Measurements from ENCODE around the gene CST3. TPM values are rescaled to one million over a fixed set of nuclear protein-coding genes. Genes with fewer than 3 reads are reported as not detected.
"Not testable (repeated sequence)": the region's sequence is repeated elsewhere in the genome, so short reads cannot be mapped to it uniquely, and the experiment has no call there.

CST3 gene
- total and polyA plus RNA-seq, 5 donors from 2014 or later: 0.73 to 2.7 (median 1.6) TPM

DNA sequence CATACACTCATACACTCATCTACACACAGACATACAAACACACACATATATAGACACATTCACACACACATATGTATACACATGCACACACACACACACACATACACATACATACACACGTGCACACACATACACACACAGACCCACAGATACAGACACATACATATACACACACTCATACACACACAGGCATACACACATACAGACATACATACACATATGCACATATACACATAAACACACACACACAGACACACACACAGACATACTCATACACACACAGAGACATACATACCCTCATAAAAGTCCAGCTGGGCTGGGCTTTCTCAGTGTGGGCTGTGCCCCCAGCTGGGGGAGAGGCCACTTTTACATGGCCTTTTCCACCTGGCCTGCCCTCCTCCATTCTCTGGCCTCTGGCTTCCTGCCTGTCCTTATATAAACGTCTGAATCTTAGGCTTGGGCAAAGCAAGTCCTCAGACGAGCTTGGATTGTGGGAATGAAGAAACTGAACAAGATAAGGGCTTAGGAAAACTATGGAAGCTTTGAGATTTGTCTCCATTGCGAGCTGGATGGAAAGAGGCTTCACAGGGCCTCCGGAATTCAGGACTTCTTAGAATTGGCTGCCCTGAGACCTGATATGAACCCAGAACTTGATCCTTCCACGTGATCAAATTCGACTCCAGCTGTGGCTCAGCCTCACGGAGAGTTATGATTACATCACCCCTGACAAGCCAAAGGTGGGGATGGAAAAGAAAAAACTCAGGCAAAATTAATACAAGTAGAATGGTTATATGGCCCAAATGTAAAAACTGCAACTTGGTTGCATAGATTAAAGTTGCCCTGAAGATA, 22.5 kb upstream of the CST3 start:
- Histone ChIP-seq H3K4me3 (ENCODE audit: low read depth, low read length) (no peak overlapping the region), H3K27me3 (ENCODE audit: control insufficient read depth, insufficient read depth, low read length) (no peaks in the 10 kb centered on the region), H3K27ac (ENCODE audit: insufficient read depth, low read length, poor library complexity, severe bottlenecking) (no peak overlapping the region), H3K36me3 (ENCODE audit: control insufficient read depth, insufficient read depth, low read length) (no peaks in the 10 kb centered on the region), H3K4me1 (ENCODE audit: control insufficient read depth, insufficient read depth, low read length, poor library complexity, severe bottlenecking) (no peaks in the 10 kb centered on the region), H3K9me3 (ENCODE audit: control insufficient read depth in 2 of 2, low read length in 2 of 2) (no peaks in the 10 kb centered on the region)
- H3K4me3 Mint-ChIP-seq: no peak overlapping the region
- H3K27ac Mint-ChIP-seq: no peak overlapping the region
- no peak for ATAC-seq (ENCODE audit: low read depth in 2 of 2)
- H3K36me3 Mint-ChIP-seq: no peaks in the 10 kb centered on the region
- no peaks in the 10 kb centered on the region for H3K9me3 Mint-ChIP-seq
- H3K27me3 Mint-ChIP-seq: no peaks in the 10 kb centered on the region
- H3K4me1 Mint-ChIP-seq: no peaks in the 10 kb centered on the region
- no peak for DNase-seq

DNA sequence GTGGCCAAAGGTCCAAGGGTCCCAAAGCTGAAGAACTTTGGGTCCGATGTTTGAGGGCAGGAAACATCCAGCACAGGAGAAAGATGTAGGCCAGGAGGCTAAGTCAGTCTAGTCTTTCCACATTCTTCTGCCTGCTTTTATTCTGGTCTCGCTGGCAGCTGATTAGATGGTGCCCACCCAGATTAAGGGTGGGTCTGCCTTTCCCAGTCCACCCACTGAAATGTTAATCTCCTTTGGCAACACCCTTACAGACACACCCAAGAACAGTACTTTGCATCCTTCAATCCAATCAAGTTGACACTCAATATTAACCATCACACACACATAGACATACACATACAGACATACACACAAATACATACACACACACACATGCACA, 21.8 kb upstream of the CST3 start:
- not testable (repeated sequence) for H3K4me3 ChIP-seq (ENCODE audit: low read depth, low read length); H3K27me3 ChIP-seq (ENCODE audit: control insufficient read depth, insufficient read depth, low read length); H3K27ac ChIP-seq (ENCODE audit: insufficient read depth, low read length, poor library complexity, severe bottlenecking); H3K27me3 Mint-ChIP-seq; H3K4me3 Mint-ChIP-seq; DNase-seq; H3K36me3 ChIP-seq (ENCODE audit: control insufficient read depth, insufficient read depth, low read length); H3K4me1 ChIP-seq (ENCODE audit: control insufficient read depth, insufficient read depth, low read length, poor library complexity, severe bottlenecking); H3K9me3 Mint-ChIP-seq; H3K9me3 ChIP-seq (ENCODE audit: control insufficient read depth in 2 of 2, low read length in 2 of 2); H3K36me3 Mint-ChIP-seq; H3K4me1 Mint-ChIP-seq; H3K27ac Mint-ChIP-seq; ATAC-seq (ENCODE audit: low read depth in 2 of 2)

DNA sequence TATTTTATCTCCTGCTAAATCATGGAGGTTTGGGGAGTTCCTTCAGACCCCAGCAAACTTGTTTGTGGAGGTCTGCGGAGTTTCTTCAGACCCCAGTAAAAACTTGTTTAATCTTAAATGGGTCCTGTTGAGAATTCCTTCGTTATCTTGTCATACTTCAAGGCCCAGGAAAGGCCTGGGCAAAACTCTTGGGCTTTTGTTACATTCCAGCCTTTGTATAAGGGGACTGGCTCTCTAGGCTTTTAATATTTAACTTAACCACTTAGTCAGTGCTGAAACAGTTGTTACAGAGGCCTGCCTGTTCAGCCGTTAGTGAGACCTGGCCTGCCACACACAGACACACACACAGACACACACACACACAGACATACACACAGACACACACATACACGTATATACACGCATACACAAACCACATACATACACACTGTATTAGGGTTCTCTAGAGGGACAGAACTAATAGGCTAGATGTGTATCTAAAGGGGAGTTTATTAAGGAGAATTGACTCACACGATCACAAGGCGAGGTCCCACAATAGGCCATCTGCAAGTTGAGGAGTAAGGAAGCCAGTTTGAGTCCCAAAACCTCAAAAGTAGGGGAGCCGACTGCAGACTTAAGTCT, 21.3 kb upstream of the CST3 start:
- Histone ChIP-seq H3K36me3 (ENCODE audit: control insufficient read depth, insufficient read depth, low read length) (no peaks in the 10 kb centered on the region), H3K4me3 (ENCODE audit: low read depth, low read length) (no peak overlapping the region), H3K27ac (ENCODE audit: insufficient read depth, low read length, poor library complexity, severe bottlenecking) (no peak overlapping the region), H3K9me3 (ENCODE audit: control insufficient read depth in 2 of 2, low read length in 2 of 2) (no peaks in the 10 kb centered on the region), H3K4me1 (ENCODE audit: control insufficient read depth, insufficient read depth, low read length, poor library complexity, severe bottlenecking) (no peaks in the 10 kb centered on the region), H3K27me3 (ENCODE audit: control insufficient read depth, insufficient read depth, low read length) (no peaks in the 10 kb centered on the region)
- Mint-ChIP-seq H3K27ac (no peak overlapping the region), H3K4me1 (no peaks in the 10 kb centered on the region), H3K4me3 (no peak overlapping the region), H3K36me3 (no peaks in the 10 kb centered on the region), H3K9me3 (no peaks in the 10 kb centered on the region), H3K27me3 (no peaks in the 10 kb centered on the region)
- DNase-seq (no peak), ATAC-seq (ENCODE audit: low read depth in 2 of 2) (no peak)

DNA sequence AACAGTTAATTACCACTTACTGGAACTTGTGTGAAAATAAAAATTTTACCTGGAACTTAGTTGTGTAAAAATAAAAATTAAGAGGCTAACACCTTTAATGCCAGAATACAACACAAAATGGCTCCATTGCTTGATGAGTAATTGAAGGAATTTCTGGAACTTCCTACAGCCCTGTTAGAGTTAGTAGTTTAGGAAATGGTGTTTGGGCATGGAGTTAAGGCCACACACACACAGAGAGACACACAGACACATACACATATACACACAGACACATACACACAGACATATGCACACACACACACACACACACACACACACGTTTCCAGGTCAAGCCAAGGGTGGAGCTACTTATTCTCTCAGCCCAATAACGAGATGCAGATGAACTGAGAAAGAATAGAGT, 20.6 kb upstream of the CST3 start:
- Histone ChIP-seq H3K4me3 (ENCODE audit: low read depth, low read length) (no peak overlapping the region), H3K4me1 (ENCODE audit: control insufficient read depth, insufficient read depth, low read length, poor library complexity, severe bottlenecking) (no peaks in the 10 kb centered on the region), H3K9me3 (ENCODE audit: control insufficient read depth in 2 of 2, low read length in 2 of 2) (no peaks in the 10 kb centered on the region), H3K27ac (ENCODE audit: insufficient read depth, low read length, poor library complexity, severe bottlenecking) (no peak overlapping the region), H3K36me3 (ENCODE audit: control insufficient read depth, insufficient read depth, low read length) (no peaks in the 10 kb centered on the region), H3K27me3 (ENCODE audit: control insufficient read depth, insufficient read depth, low read length) (no peaks in the 10 kb centered on the region)
- DNase-seq (no peak), ATAC-seq (ENCODE audit: low read depth in 2 of 2) (no peak)
- H3K36me3 Mint-ChIP-seq: no peaks in the 10 kb centered on the region
- H3K4me1 Mint-ChIP-seq: no peaks in the 10 kb centered on the region
- H3K9me3 Mint-ChIP-seq: no peaks in the 10 kb centered on the region
- no peak overlapping the region for H3K27ac Mint-ChIP-seq
- no peaks in the 10 kb centered on the region for H3K27me3 Mint-ChIP-seq
- H3K4me3 Mint-ChIP-seq: no peak overlapping the region

DNA sequence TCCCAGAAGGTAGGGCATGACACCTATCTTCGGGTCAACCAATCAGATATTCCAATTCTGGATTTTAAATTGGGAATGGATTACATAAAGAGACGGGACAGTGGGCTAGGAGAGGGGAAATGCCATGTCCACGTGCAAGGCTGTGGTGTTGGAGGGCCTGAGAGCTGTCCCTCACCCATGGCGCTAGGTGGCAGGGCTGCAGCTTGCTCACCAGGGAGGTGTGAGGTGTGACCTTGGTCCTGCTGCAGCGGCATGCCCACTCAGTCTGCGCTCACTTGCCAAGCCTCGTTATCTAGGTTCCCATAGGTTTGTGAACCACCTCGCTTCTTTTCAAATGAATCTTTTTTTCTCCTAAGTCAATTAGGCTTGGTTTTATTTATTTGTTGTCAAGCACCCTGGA, 19.4 kb upstream of the CST3 start:
- Mint-ChIP-seq H3K27me3 (no peaks in the 10 kb centered on the region), H3K4me1 (no peaks in the 10 kb centered on the region), H3K9me3 (no peaks in the 10 kb centered on the region), H3K4me3 (no peak overlapping the region), H3K36me3 (no peaks in the 10 kb centered on the region), H3K27ac (no peak overlapping the region)
- no peak overlapping the region for H3K4me3 ChIP-seq (ENCODE audit: low read depth, low read length)
- H3K4me1 ChIP-seq (ENCODE audit: control insufficient read depth, insufficient read depth, low read length, poor library complexity, severe bottlenecking): no peaks in the 10 kb centered on the region
- ATAC-seq (ENCODE audit: low read depth in 2 of 2) (no peak), DNase-seq (no peak)
- H3K27ac ChIP-seq (ENCODE audit: insufficient read depth, low read length, poor library complexity, severe bottlenecking): no peak overlapping the region
- no peaks in the 10 kb centered on the region for H3K9me3 ChIP-seq (ENCODE audit: control insufficient read depth in 2 of 2, low read length in 2 of 2)
- no peaks in the 10 kb centered on the region for H3K36me3 ChIP-seq (ENCODE audit: control insufficient read depth, insufficient read depth, low read length)
- H3K27me3 ChIP-seq (ENCODE audit: control insufficient read depth, insufficient read depth, low read length): no peaks in the 10 kb centered on the region

DNA sequence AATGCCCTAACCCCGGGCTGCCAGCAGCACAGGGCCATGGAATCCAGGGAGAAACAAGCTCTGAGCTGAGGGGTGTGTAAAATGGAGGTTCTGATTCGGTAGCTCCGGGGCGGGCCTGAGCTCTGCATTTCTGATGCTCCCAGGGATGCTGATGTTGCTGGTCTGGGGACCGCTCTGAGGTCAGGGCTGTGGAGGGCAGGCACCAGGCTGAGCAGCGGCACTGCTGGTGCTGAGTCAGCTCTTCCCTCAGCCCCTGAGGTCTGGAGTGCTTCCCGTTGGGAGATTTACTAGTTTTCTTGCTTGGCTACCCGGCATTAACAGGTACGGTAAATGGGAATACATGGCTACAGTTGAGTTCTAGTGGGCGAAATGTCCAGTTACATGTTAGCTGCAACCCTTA, 18.6 kb upstream of the CST3 start:
- H3K4me1 Mint-ChIP-seq: no peaks in the 10 kb centered on the region

DNA sequence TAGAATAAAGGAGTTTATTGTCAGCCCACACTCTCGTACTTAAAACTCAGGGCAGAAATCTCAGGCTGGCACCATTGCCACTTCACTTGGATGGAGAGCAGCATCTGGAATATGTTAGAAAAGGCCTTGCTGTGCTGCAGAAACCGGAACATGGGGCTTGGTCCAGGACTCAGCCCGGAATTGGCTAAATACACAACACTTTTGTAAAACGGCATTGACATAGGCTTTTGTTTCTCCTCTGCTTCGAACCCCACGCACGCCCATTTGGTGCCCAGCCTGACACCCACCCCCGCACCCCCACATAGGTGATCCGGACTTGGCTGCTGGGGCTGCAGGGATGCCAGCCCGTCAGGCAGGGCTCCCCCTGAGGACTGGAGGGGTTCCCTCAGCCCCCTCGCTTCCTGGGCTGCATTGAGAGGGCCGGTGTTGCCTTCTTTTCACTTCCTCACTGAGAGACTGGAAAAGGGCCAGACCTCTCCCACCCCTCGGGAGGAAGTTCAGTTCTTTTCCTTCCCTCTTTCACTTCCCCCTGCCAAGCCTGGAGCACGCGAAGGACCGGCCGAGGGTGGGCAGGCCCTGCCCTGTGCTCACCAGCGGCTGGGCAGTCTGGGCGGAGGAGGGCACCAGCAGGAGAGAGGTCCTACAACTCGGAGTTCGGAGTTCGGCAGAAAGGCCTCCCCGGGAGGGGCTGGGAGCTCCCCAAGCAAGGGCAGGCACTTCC, 17.9 kb upstream of the CST3 start:
- DNase-seq: no peak
- Histone ChIP-seq H3K36me3 (ENCODE audit: control insufficient read depth, insufficient read depth, low read length) (no peaks in the 10 kb centered on the region), H3K4me3 (ENCODE audit: low read depth, low read length) (no peak overlapping the region), H3K27ac (ENCODE audit: insufficient read depth, low read length, poor library complexity, severe bottlenecking) (no peak overlapping the region), H3K4me1 (ENCODE audit: control insufficient read depth, insufficient read depth, low read length, poor library complexity, severe bottlenecking) (no peaks in the 10 kb centered on the region), H3K9me3 (ENCODE audit: control insufficient read depth in 2 of 2, low read length in 2 of 2) (no peaks in the 10 kb centered on the region), H3K27me3 (ENCODE audit: control insufficient read depth, insufficient read depth, low read length) (no peaks in the 10 kb centered on the region)
- Mint-ChIP-seq H3K4me1 (no peaks in the 10 kb centered on the region), H3K27ac (peak overlapping the region in 1 of 3 donors; percentile 11), H3K36me3 (no peaks in the 10 kb centered on the region), H3K27me3 (no peaks in the 10 kb centered on the region), H3K4me3 (no peak overlapping the region), H3K9me3 (no peaks in the 10 kb centered on the region)
- ATAC-seq (ENCODE audit: low read depth in 2 of 2): peak in 1 of 2 donors; percentile 20

More for the DNA sequence above, 18.6 kb upstream of the CST3 start:
- DNase-seq (no peak), ATAC-seq (ENCODE audit: low read depth in 2 of 2) (no peak)
- Histone ChIP-seq H3K27me3 (ENCODE audit: control insufficient read depth, insufficient read depth, low read length) (no peaks in the 10 kb centered on the region), H3K36me3 (ENCODE audit: control insufficient read depth, insufficient read depth, low read length) (no peaks in the 10 kb centered on the region), H3K9me3 (ENCODE audit: control insufficient read depth in 2 of 2, low read length in 2 of 2) (no peaks in the 10 kb centered on the region), H3K27ac (ENCODE audit: insufficient read depth, low read length, poor library complexity, severe bottlenecking) (no peak overlapping the region), H3K4me1 (ENCODE audit: control insufficient read depth, insufficient read depth, low read length, poor library complexity, severe bottlenecking) (no peaks in the 10 kb centered on the region), H3K4me3 (ENCODE audit: low read depth, low read length) (no peak overlapping the region)
- no peaks in the 10 kb centered on the region for H3K27me3 Mint-ChIP-seq
- no peaks in the 10 kb centered on the region for H3K9me3 Mint-ChIP-seq
- no peak overlapping the region for H3K4me3 Mint-ChIP-seq
- H3K36me3 Mint-ChIP-seq: no peaks in the 10 kb centered on the region
- no peak overlapping the region for H3K27ac Mint-ChIP-seq
